Measurements from ENCODE around the gene BRIP1.
"Not testable (repeated sequence)": the region's sequence is repeated elsewhere in the genome, so short reads cannot be mapped to it uniquely, and the experiment has no call there.

The BRIP1 gene

GRCh38 chr17:61731330-61731729, 132.0 kb downstream of the BRIP1 start:
- DNase-seq, result no peak

- no peak for DNase-seq
Measured at GRCh38 chr17:61729690-61730268, 133.5 kb downstream of the BRIP1 start.

GRCh38 chr17:61728297-61728836, 135.0 kb downstream of the BRIP1 start:
- DNase-seq, result no peak

GRCh38 chr17:61727798-61728197, 135.5 kb downstream of the BRIP1 start:
- not testable (repeated sequence) for DNase-seq

- no peak for DNase-seq
Measured at GRCh38 chr17:61726977-61727376, 136.4 kb downstream of the BRIP1 start.

GRCh38 chr17:61724777-61725176, 138.6 kb downstream of the BRIP1 start:
- no peak for DNase-seq

GRCh38 chr17:61723914-61724313, 139.4 kb downstream of the BRIP1 start:
- DNase-seq, result no peak

GRCh38 chr17:61723183-61723582, 140.1 kb downstream of the BRIP1 start:
- DNase-seq, result no peak

GRCh38 chr17:61722398-61722797, 140.9 kb downstream of the BRIP1 start:
- DNase-seq, result no peak

GRCh38 chr17:61720016-61720795, 143.1 kb downstream of the BRIP1 start:
- DNase-seq, result no peak

GRCh38 chr17:61719220-61719619, 144.1 kb downstream of the BRIP1 start:
- not testable (repeated sequence) for DNase-seq

- no peak for DNase-seq
Measured at GRCh38 chr17:61718022-61718421, 145.3 kb downstream of the BRIP1 start.

- DNase-seq, result no peak
Measured at GRCh38 chr17:61717352-61717751, 146.0 kb downstream of the BRIP1 start.

- no peak for DNase-seq
Measured at GRCh38 chr17:61716225-61716829, 147.0 kb downstream of the BRIP1 start.

GRCh38 chr17:61715348-61715747, 148.0 kb downstream of the BRIP1 start:
- DNase-seq, result no peak

- no peak for DNase-seq
Measured at GRCh38 chr17:61714300-61714699, 149.0 kb downstream of the BRIP1 start.

- DNase-seq, result no peak
Measured at GRCh38 chr17:61713035-61713434, 150.3 kb downstream of the BRIP1 start.

GRCh38 chr17:61710546-61710945, 152.8 kb downstream of the BRIP1 start:
- DNase-seq, result no peak

- DNase-seq, result no peak
Measured at GRCh38 chr17:61709567-61709966, 153.8 kb downstream of the BRIP1 start.

GRCh38 chr17:61704935-61705449, 158.3 kb downstream of the BRIP1 start:
- no peak for DNase-seq

GRCh38 chr17:61702450-61702849, 160.9 kb downstream of the BRIP1 start:
- no peak for DNase-seq

GRCh38 chr17:61701978-61702377, 161.3 kb downstream of the BRIP1 start:
- DNase-seq, result no peak
